Subcutaneous adipose tissue (tissue), 4 donors: ENCODE results near the gene EPHB2. TPM values are rescaled to one million over a fixed set of nuclear protein-coding genes. Genes with fewer than 3 reads are reported as not detected.

Source experiments
- CTCF ChIP-seq: fragments of 450-650 bp; IDR thresholded peaks from one replicate; pipeline ENCODE4 v1.5.1; 2016; ENCODE audit warnings: low read depth, mild to moderate bottlenecking, control low read depth, antibody characterized with exemption, moderate library complexity
- total RNA-seq, 4 donors: library from RNA; depleted of rRNA; stranded (reverse); fragments of >200 nt; gene quantifications; one replicate each; pipeline ENCODE4 v1.1.0, GENCODE V29; 2016

Gene EPHB2
- total RNA-seq, result 1 to 10 TPM; 1.6 to 9.2 (median 5.1) TPM

DNA sequence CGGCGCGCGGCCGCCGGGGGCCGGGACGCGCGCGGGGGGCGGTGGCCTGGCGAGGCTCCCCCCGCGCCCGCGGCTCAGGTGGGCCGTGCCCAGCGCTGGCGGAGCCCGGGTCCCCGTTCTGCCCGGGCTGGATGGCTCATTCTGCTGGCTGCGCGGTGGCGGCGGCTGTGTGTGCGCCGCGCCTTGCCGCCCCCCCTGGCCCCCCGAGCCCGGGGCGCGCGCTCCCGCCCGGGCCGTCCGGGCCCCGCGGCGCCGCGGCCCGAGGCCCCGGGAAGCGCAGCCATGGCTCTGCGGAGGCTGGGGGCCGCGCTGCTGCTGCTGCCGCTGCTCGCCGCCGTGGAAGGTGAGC, at the start of gene EPHB2:
Gene EPHB2 (plus strand): TSS at position 139 of the 349 bp plus-strand sequence. CDS start 144 bp downstream, at position 283.
- no peak for TF ChIP-seq CTCF

DNA sequence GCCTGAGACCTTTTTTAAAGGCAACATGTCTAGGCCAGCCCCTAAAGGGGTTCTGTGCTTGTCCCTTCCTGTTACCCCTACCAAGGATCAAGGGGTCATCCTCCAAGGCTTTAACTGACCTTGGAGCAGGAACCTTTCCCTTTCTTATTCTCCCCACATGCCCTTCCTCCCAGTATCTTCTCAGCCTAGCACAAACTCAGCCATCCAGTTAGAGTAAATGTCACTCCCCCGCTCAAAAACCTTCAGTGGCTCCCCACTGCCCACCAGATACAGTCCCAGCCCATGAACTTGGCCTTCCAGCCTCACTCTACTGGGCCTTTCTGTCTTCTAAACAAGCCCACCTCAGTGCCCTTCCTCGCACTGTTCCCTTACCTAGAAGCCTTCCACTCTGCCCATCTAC, 48.8 kb upstream of the EPHB2 start:
- TF ChIP-seq CTCF, result no peak

GRCh38 chr1:22662318-22662717, 48.3 kb upstream of the EPHB2 start:
- TF ChIP-seq CTCF, result no peak

DNA sequence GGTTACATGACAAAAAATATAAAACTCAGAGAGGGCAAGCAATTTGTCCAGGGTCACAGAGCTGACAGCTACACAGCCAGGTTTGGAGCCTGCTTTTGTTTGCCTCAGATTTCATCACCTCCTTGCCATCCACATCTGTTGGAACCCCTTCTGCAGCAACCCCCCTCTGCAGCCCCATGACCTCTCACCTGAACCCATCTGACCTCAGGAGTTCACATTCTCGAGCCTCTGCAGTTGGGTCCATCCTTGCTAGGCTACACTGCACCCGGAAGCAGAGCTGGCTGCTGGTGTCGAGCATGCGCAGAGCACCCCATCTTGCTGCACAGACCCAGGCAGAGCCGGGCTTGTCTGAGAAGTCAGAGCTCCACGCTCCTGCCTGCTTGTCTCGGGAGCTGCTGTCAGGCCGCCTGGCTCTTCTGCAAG, 47.6 kb upstream of the EPHB2 start:
- no peak for TF ChIP-seq CTCF

DNA sequence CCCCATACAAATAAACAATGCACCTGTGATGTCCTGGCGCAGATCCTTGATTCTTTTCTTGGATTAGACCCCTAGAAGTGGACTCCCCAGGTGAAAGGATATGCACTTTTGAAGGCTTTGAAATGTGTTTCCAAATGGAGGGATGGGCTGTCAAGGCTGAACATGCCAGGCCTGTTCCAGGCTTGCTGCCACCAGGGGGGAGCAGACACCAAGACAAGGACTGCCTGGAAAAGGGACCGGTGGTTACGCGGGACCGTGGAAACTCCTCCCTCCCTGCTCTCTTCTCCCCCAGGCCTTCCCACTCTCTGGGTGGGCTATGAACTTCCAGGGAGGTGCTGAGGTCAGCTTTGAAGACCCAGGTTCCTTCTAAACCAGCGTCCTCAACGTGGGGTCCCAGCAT, 44.9 kb upstream of the EPHB2 start:
- TF ChIP-seq CTCF, result no peak

GRCh38 chr1:22666412-22666811, 44.2 kb upstream of the EPHB2 start:
- TF ChIP-seq CTCF, result no peak

DNA sequence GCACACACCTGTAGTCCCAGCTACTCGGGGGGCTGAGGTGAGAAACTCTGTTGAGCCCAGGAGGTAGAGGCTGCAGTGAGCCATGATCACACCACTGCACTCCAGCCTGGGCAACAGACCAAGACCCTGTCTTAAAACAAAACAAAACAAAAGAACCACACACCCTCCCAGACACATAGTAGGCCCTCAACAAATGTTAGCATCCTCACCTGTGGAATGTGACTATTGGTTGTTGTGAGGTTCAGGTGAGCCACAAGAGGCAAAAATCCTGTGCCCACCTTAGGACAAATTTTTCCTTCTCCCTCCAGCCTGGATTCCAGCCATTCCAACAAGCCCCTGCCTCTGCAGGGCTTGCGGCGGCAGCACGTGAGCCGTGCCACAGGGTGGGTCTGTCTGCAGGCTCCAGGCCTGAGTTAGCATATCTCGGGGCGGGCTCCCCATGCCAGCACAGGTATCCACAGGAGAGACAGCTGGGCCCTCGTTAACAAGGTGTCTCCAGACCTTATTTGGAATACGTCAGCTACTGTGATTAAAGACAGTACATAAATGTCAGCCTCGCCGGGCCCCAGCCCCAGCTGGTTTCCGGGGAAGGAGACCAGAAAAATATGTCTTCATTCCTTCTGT, 40.2 kb upstream of the EPHB2 start:
- TF ChIP-seq CTCF, result no peak
